Endodermal cell (in vitro differentiated cells): ENCODE results near the gene MRPL14. TPM values are rescaled to one million over a fixed set of nuclear protein-coding genes. Genes with fewer than 3 reads are reported as not detected.

Experiments used
- DNase-seq: peaks from one replicate; pipeline ENCODE4 v3.0.0-alpha.2; 2017
- H3K27ac ChIP-seq: 2 replicates; pipeline ENCODE4 v1.5.1; 2013; ENCODE audit warnings: mild to moderate bottlenecking, low read depth, low read length, moderate library complexity
- H3K27me3 ChIP-seq: 2 replicates; pipeline ENCODE4 v1.6.1; 2013; ENCODE audit warnings: mild to moderate bottlenecking, low read length, moderate library complexity; ENCODE audit not compliant: insufficient read depth, control insufficient read depth, poor library complexity, severe bottlenecking
- H3K36me3 ChIP-seq: 2 replicates; pipeline ENCODE4 v1.7.0; 2013; ENCODE audit warnings: mild to moderate bottlenecking, low read length, moderate library complexity; ENCODE audit not compliant: control insufficient read depth, insufficient read depth
- H3K4me1 ChIP-seq: one replicate; pipeline ENCODE4 v1.7.0; 2013; ENCODE audit warnings: low read length; ENCODE audit not compliant: control insufficient read depth, insufficient read depth
- H3K4me3 ChIP-seq: 2 replicates; pipeline ENCODE4 v1.5.1; 2013; ENCODE audit warnings: mild to moderate bottlenecking, low read length, moderate library complexity
- H3K9ac ChIP-seq: 2 replicates; pipeline ENCODE4 v1.6.1; 2013; ENCODE audit warnings: mild to moderate bottlenecking, low read length, moderate library complexity; ENCODE audit not compliant: poor library complexity, severe bottlenecking; ENCODE audit errors: extremely low read depth
- H3K9me3 ChIP-seq: 2 replicates; pipeline ENCODE4 v1.6.1; 2013; ENCODE audit warnings: mild to moderate bottlenecking, low read length, moderate library complexity; ENCODE audit not compliant: control insufficient read depth
- H3K27ac Mint-ChIP-seq: 2 replicates; pipeline ENCODE4 v1.8.0; 2020; ENCODE audit warnings: mixed read lengths
- H3K27me3 Mint-ChIP-seq: 2 replicates; pipeline ENCODE4 v1.8.0; 2021; ENCODE audit warnings: mild to moderate bottlenecking, mixed read lengths; ENCODE audit not compliant: insufficient read depth
- H3K36me3 Mint-ChIP-seq: 2 replicates; pipeline ENCODE4 v1.8.0; 2020; ENCODE audit warnings: low read depth, mixed read lengths
- H3K4me1 Mint-ChIP-seq: 2 replicates; pipeline ENCODE4 v1.8.0; 2020; ENCODE audit warnings: mixed read lengths
- H3K4me3 Mint-ChIP-seq: 2 replicates; pipeline ENCODE4 v1.8.0; 2020; ENCODE audit warnings: mild to moderate bottlenecking, moderate library complexity, mixed read lengths
- H3K9me3 Mint-ChIP-seq: 2 replicates; pipeline ENCODE4 v1.8.0; 2020; ENCODE audit warnings: mild to moderate bottlenecking, mixed read lengths
- CTCF ChIP-seq: fragments of 200-600 bp; sonication (generic); conservative IDR thresholded peaks from 2 replicates; pipeline ENCODE4 v1.5.0; 2021; ENCODE audit warnings: antibody characterized with exemption, mild to moderate bottlenecking
- WGBS, 2 experiments: methylation state at CpG; one replicate each; pipeline versions ENCODE4 v1.1.5 to v1.1.7; 2013; ENCODE audit warnings: missing lambda C conversion rate in 2 of 2, mixed read lengths in 1 of 2; ENCODE audit not compliant: insufficient coverage in 1 of 2, insufficient read length in 1 of 2; 5-methylcytosine and 5-hydroxymethylcytosine counted together
- total RNA-seq, 2 donors: library from RNA; stranded (reverse); fragmentation: NEBNext Ultra II Directional in 1 of 2; extraction: Animal tissue kit (Norgen Biotek cat#: 25700) in 1 of 2; gene quantifications; 2 replicates in 1 of 2; 3 replicates in 1 of 2; pipeline ENCODE4 v1.2.1, GENCODE V29; 2021

The MRPL14 gene
- total RNA-seq, 2 donors from 2014 or later, result 66.5 to 69.6 TPM

- no peak for DNase-seq
- H3K4me3 ChIP-seq, result no peak within 1 kb of the TSS
- H3K4me1 ChIP-seq, result no peaks in the 10 kb centered on the region
- no peaks in the 10 kb centered on the region for H3K9me3 Mint-ChIP-seq
- no peak within 1 kb of the TSS for H3K4me3 Mint-ChIP-seq
- H3K27me3 Mint-ChIP-seq, result peaks cover 2% of the 10 kb centered on the region
- peaks cover 17% of the 10 kb centered on the region for H3K4me1 Mint-ChIP-seq
- no peak for TF ChIP-seq CTCF
- H3K36me3 Mint-ChIP-seq, result peaks cover 2% of the 10 kb centered on the region
- WGBS, 2 experiments, result 64 to 83% methylated on average over 2 to 5 of the region's 5 CpGs
- no peaks in the 10 kb centered on the region for H3K27me3 ChIP-seq
- H3K9me3 ChIP-seq, result no peaks in the 10 kb centered on the region
- peaks cover 5% of the 10 kb centered on the region for H3K36me3 ChIP-seq
- H3K27ac Mint-ChIP-seq, result no peak within 1 kb of the TSS
- no peak within 1 kb of the TSS for H3K9ac ChIP-seq
- H3K27ac ChIP-seq, result no peak within 1 kb of the TSS
Observed at GRCh38 chr6:44158770-44159228, 31.5 kb upstream of the MRPL14 start, which contains the start of gene CAPN11. Gene CAPN11 (plus strand): TSS chr6:44158820. CDS start chr6:44158849, 29 bp downstream.

DNA sequence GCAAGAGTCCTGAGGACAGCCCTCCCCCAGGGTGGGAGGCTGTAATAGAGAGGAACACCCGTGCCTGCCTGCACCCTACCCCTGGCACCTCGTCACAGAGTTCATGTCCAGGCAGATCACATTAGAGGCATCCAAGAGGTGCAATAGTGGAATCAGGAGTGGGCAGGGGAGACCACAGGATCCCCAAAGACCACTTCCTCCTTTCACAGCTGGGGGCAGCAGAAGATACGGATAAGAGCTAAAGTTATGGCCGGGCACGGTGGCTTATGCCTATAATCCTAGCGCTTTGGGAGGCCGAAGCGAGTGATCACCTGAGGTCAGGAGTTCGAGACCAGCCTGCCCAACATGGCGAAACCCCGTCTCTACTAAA lies 29.9 kb upstream of the MRPL14 start:
- Histone ChIP-seq H3K36me3 (peaks cover 5% of the 10 kb centered on the region), H3K9me3 (no peaks in the 10 kb centered on the region), H3K9ac (no peak overlapping the region), H3K4me1 (no peaks in the 10 kb centered on the region), H3K27me3 (no peaks in the 10 kb centered on the region), H3K27ac (no peak overlapping the region), H3K4me3 (no peak overlapping the region)
- TF ChIP-seq CTCF, result no peak
- H3K9me3 Mint-ChIP-seq, result no peaks in the 10 kb centered on the region
- peaks cover 10% of the 10 kb centered on the region for H3K36me3 Mint-ChIP-seq
- no peaks in the 10 kb centered on the region for H3K27me3 Mint-ChIP-seq
- H3K4me3 Mint-ChIP-seq, result no peak overlapping the region
- 87 to 90% methylated on average over 8 to 11 of the region's 11 CpGs for WGBS, 2 experiments
- H3K27ac Mint-ChIP-seq, result peak overlapping the region; percentile 32
- DNase-seq, result no peak
- H3K4me1 Mint-ChIP-seq, result peaks cover 17% of the 10 kb centered on the region

GRCh38 chr6:44156494-44157151 lies 29.4 kb upstream of the MRPL14 start:
- Histone ChIP-seq H3K4me3 (no peak overlapping the region), H3K27ac (no peak overlapping the region), H3K27me3 (no peaks in the 10 kb centered on the region), H3K9me3 (no peaks in the 10 kb centered on the region), H3K4me1 (no peaks in the 10 kb centered on the region), H3K36me3 (peaks cover 5% of the 10 kb centered on the region), H3K9ac (no peak overlapping the region)
- WGBS, 2 experiments, result 84 to 89% methylated on average over 6 to 9 of the region's 9 CpGs
- Mint-ChIP-seq H3K4me1 (peaks cover 17% of the 10 kb centered on the region), H3K4me3 (peak overlapping the region; percentile 22), H3K9me3 (no peaks in the 10 kb centered on the region), H3K36me3 (peaks cover 10% of the 10 kb centered on the region), H3K27me3 (no peaks in the 10 kb centered on the region), H3K27ac (peak overlapping the region; percentile 32)
- TF ChIP-seq CTCF, result no peak
- peak; percentile 72 for DNase-seq
